Mammary microvascular endothelial cell (primary cell): ENCODE data around the gene RBFOX1. TPM values are rescaled to one million over a fixed set of nuclear protein-coding genes. Genes with fewer than 3 reads are reported as not detected.

Experiments used
- total RNA-seq: library from RNA; depleted of rRNA; stranded (reverse); fragments of >200 nt; gene quantifications from 2 replicates; pipeline ENCODE4 v1.2.3, GENCODE V29; 2015

The RBFOX1 gene
- total RNA-seq = not detected in 2 replicates

DNA sequence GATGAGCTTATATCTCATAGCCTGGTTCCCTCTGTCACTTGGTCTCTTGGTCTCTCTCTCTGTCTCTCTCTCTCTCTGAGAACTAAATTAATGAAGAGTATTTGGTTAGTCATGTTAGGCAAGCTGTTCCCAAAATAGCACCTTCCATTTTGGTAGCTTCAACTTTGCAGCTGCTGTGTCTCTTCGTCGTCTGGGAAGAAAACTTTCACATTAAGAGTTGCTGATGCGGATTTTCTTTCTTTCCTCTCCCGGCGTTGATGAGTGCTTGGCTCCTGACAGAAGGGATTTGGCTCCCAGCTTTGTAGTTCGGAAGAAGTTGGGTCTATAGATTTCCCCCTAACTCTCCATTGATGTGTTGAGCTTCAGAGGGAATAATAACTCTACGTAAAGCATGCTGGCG is at the start of gene RBFOX1:
Gene RBFOX1, plus strand, starts transcription at position 235 of the 400 bp plus-strand sequence.

